CD4-positive, alpha-beta T cell treated with Interleukin-6 at 100 ng/mL for 8 hours (primary cell): ENCODE results near the gene OBSCN.

Experiments
- DNase-seq: peaks from one replicate; pipeline ENCODE4 v3.0.0-alpha.2; 2020; ENCODE audit warnings: mixed read lengths, low spot score

Gene OBSCN

GRCh38 chr1:228279011-228279721 is 71.3 kb downstream of the OBSCN start:
- no peak for DNase-seq

GRCh38 chr1:228279722-228280105 is 71.9 kb downstream of the OBSCN start:
- DNase-seq, result no peak

- no peak for DNase-seq
Observed at GRCh38 chr1:228280106-228280901, 72.5 kb downstream of the OBSCN start.

GRCh38 chr1:228280961-228281591 is 73.2 kb downstream of the OBSCN start:
- DNase-seq, result no peak

- no peak for DNase-seq
Observed at GRCh38 chr1:228281631-228282328, 73.9 kb downstream of the OBSCN start.

GRCh38 chr1:228282329-228283042 is 74.6 kb downstream of the OBSCN start:
- no peak for DNase-seq

GRCh38 chr1:228283043-228283371 is 75.2 kb downstream of the OBSCN start:
- DNase-seq, result no peak

GRCh38 chr1:228283476-228284147 is 75.8 kb downstream of the OBSCN start:
- no peak for DNase-seq

GRCh38 chr1:228284148-228284495 is 76.3 kb downstream of the OBSCN start:
- no peak for DNase-seq

GRCh38 chr1:228284521-228284920 is 76.7 kb downstream of the OBSCN start:
- no peak for DNase-seq

- no peak for DNase-seq
Observed at GRCh38 chr1:228285661-228286504, 78.0 kb downstream of the OBSCN start.

- no peak for DNase-seq
Observed at GRCh38 chr1:228286505-228287417, 78.9 kb downstream of the OBSCN start.

GRCh38 chr1:228287541-228288425 is 79.9 kb downstream of the OBSCN start:
- no peak for DNase-seq

- no peak for DNase-seq
Observed at GRCh38 chr1:228288536-228289238, 80.8 kb downstream of the OBSCN start.

- no peak for DNase-seq
Observed at GRCh38 chr1:228289239-228289849, 81.5 kb downstream of the OBSCN start.

- no peak for DNase-seq
Observed at GRCh38 chr1:228289996-228290881, 82.4 kb downstream of the OBSCN start.
